B cell (primary cell): ENCODE data around the gene LTC4S. TPM values are rescaled to one million over a fixed set of nuclear protein-coding genes. Genes with fewer than 3 reads are reported as not detected.
A peak's percentile ranks its signal among the peaks of the same experiment; 100 is the strongest.

ENCODE experiments used
- ATAC-seq: fragments of 200-7000 bp; cut with Tn5 transposase; one replicate; pipeline ENCODE4 v1.10.0; 2021; ENCODE audit warnings: low read depth, mild to moderate bottlenecking, moderate number of reproducible peaks, moderate library complexity
- CTCF ChIA-PET: fragments of 350-600 bp; sonication (Branson Sonifier 250); formaldehyde crosslinking; loops from one replicate; lab custom pipeline; 2021; ENCODE audit warnings: antibody characterized with exemption, inconsistent platforms; lab: Charles Lee
- POLR2A ChIA-PET: fragments of 350-600 bp; sonication (Branson Sonifier 250); formaldehyde crosslinking; loops from one replicate; lab custom pipeline; 2021; ENCODE audit warnings: antibody characterized with exemption; lab: Charles Lee
- DNase-seq: peaks from one replicate; pipeline ENCODE4 v3.0.0; 2013
- H2AFZ ChIP-seq: 2 replicates; pipeline ENCODE4 v1.6.1; 2012; ENCODE audit warnings: mild to moderate bottlenecking, low read depth, low read length; ENCODE audit not compliant: insufficient read depth, poor library complexity, severe bottlenecking
- H3K27ac ChIP-seq, 2 donors: 1 replicate in 1 of 2; 2 replicates in 1 of 2; pipeline ENCODE4 v1.5.1; 2012 to 2013; ENCODE audit warnings: low read length in 2 of 2, mild to moderate bottlenecking in 2 of 2, moderate library complexity in 1 of 2
- H3K27me3 ChIP-seq, 4 experiments: fragments of 200-600 bp in 1 of 4; sonication (generic) in 1 of 4; replicated peaks in 1 of 4; 1 replicate in 2 of 4; 2 replicates in 2 of 4; pipeline versions ENCODE4 v1.6.1 to v1.7.0; 2013 to 2016; ENCODE audit warnings: low read length in 3 of 4, mild to moderate bottlenecking in 2 of 4, mixed read lengths in 1 of 4, moderate library complexity in 1 of 4; ENCODE audit not compliant: insufficient read depth in 4 of 4, control insufficient read depth in 3 of 4; ENCODE audit errors: control extremely low read depth in 1 of 4
- H3K36me3 ChIP-seq, 2 experiments: replicated peaks in 1 of 2; 1 replicate in 1 of 2; 2 replicates in 1 of 2; pipeline versions ENCODE4 v1.6.1 to v1.7.1; 2013; ENCODE audit warnings: low read length in 1 of 2; ENCODE audit not compliant: insufficient read depth in 2 of 2, control insufficient read depth in 1 of 2; ENCODE audit errors: control extremely low read depth in 1 of 2, extremely low read depth in 1 of 2
- H3K4me1 ChIP-seq, 2 donors: fragments of 200-600 bp in 1 of 2; sonication (generic) in 1 of 2; 1 replicate in 1 of 2; 2 replicates in 1 of 2; pipeline versions ENCODE4 v1.5.1 to v1.6.1; 2013 to 2017; ENCODE audit warnings: low read length in 2 of 2; ENCODE audit not compliant: control insufficient read depth in 2 of 2, insufficient read depth in 2 of 2
- H3K4me2 ChIP-seq: replicated peaks from 2 replicates; pipeline ENCODE3; 2012; ENCODE audit warnings: mild to moderate bottlenecking, low read depth, low read length; ENCODE audit not compliant: poor library complexity, severe bottlenecking
- H3K4me3 ChIP-seq, 5 experiments: fragments of 200-600 bp in 1 of 5; sonication (generic) in 1 of 5; 1 replicate in 3 of 5; 2 replicates in 2 of 5; pipeline versions ENCODE4 v1.5.1 to v1.7.0; 2011 to 2016; ENCODE audit warnings: low read length in 4 of 5, mild to moderate bottlenecking in 4 of 5, low read depth in 2 of 5, control low read depth in 1 of 5, moderate library complexity in 1 of 5; ENCODE audit not compliant: insufficient read depth in 1 of 5; ENCODE audit errors: control extremely low read depth in 1 of 5, extremely low read depth in 1 of 5
- H3K79me2 ChIP-seq: fragments of 200-600 bp; sonication (generic); one replicate; pipeline ENCODE4 v1.6.0; 2016; ENCODE audit warnings: low read length; ENCODE audit not compliant: control insufficient read depth, insufficient read depth
- H3K9ac ChIP-seq: fragments of 200-600 bp; sonication (generic); 2 replicates; pipeline ENCODE4 v1.6.1; 2017; ENCODE audit warnings: mild to moderate bottlenecking, low read length, moderate library complexity
- H3K9me3 ChIP-seq, 3 donors: one replicate each; pipeline versions ENCODE4 v1.6.1 to v1.7.1; 2013; ENCODE audit warnings: low read length in 2 of 3; ENCODE audit not compliant: control insufficient read depth in 2 of 3, insufficient read depth in 1 of 3; ENCODE audit errors: control extremely low read depth in 1 of 3
- H4K20me1 ChIP-seq: 2 replicates; pipeline ENCODE4 v1.6.0; 2012; ENCODE audit warnings: mild to moderate bottlenecking, low read length; ENCODE audit not compliant: insufficient read depth, control insufficient read depth, poor library complexity, severe bottlenecking
- H3K27ac Mint-ChIP-seq: one replicate; pipeline ENCODE4 v1.8.0; 2021; ENCODE audit warnings: mixed read lengths
- H3K27me3 Mint-ChIP-seq: one replicate; pipeline ENCODE4 v1.8.0; 2021; ENCODE audit warnings: mixed read lengths
- H3K4me1 Mint-ChIP-seq: one replicate; pipeline ENCODE4 v1.8.0; 2021; ENCODE audit warnings: mixed read lengths
- H3K4me3 Mint-ChIP-seq: one replicate; pipeline ENCODE4 v1.8.0; 2021; ENCODE audit warnings: mixed read lengths
- H3K9me3 Mint-ChIP-seq: one replicate; pipeline ENCODE4 v1.8.0; 2022; ENCODE audit warnings: mixed read lengths; ENCODE audit not compliant: insufficient read depth
- EZH2 ChIP-seq: IDR thresholded peaks from 2 replicates; pipeline ENCODE4 v1.6.1; 2012; ENCODE audit warnings: borderline replicate concordance, low read depth, mild to moderate bottlenecking, moderate library complexity, low read length; ENCODE audit not compliant: insufficient read depth, poor library complexity, severe bottlenecking
- WGBS: methylation state at CpG from one replicate; pipeline ENCODE4 v1.1.5; 2013; ENCODE audit warnings: missing lambda C conversion rate; ENCODE audit not compliant: insufficient coverage; 5-methylcytosine and 5-hydroxymethylcytosine counted together
- intact Hi-C: fragments of 100-400 bp; cut with micrococcal nuclease; formaldehyde crosslinking; loops from one replicate; pipeline ENCODE4 v1.10.0; 2022
- polyA plus RNA-seq: library from polyadenylated mRNA; depleted of rRNA; stranded (reverse); fragments of >200 nt; gene quantifications from 2 replicates; pipeline ENCODE4 v1.2.3, GENCODE V29; 2012
- total RNA-seq, 2 donors: library from RNA; stranded (reverse); fragments of 120-200 nt in 1 of 2; gene quantifications; 1 replicate in 1 of 2; 2 replicates in 1 of 2; pipeline versions ENCODE4 v1.2.3 to v1.2.4, GENCODE V29; 2013 to 2022
- TF ChIP-seq, protein P1 (sequence below): fragments of 200-600 bp; IDR thresholded peaks from one replicate; pipeline ENCODE4 v1.8.0; 2022; ENCODE audit warnings: antibody characterized with exemption, mild to moderate bottlenecking

The LTC4S gene
- total and polyA plus RNA-seq, 2 donors (not counting 1 experiment from before 2014, with no cell fraction given): 0.40 to 3.8 TPM

DNA sequence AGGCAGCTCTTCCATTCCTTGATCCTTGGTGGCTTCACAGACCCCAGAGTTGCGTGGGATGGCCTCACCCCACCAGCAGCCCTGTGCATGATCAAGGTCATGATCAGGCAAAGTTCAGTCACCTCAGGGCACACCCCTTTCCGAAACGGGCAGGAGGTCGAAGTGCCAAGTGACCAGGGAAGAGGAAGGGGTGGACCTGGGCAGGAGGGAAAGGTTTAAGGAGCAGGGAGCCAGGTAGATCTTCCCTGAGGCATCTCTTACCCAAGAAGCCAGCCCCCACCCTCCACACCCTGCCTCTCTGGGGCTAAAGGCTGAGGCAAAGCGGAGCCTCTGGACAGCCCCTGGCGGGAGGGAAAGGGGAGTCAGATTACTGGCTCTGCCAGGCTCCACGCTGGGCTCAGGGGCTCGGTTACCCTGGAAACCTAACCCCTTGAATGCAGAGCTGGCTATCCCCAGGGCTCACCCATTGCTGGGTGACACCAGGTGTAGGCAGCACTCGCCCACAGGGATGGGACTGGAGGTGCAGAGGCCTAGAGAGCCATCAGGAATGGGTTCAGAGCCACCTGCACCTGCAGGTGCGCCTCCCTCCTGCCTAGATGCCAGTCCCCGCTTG lies 9.3 kb downstream of the LTC4S start:
- no peak for ATAC-seq
- Mint-ChIP-seq H3K4me1 (peaks cover 30% of the 10 kb centered on the region), H3K27me3 (no peaks in the 10 kb centered on the region), H3K9me3 (no peaks in the 10 kb centered on the region), H3K4me3 (no peak overlapping the region), H3K27ac (no peak overlapping the region)
- Histone ChIP-seq H3K4me3 (no peak overlapping the region), H3K27me3 (no peaks in the 10 kb centered on the region), H3K9me3 (no peaks in the 10 kb centered on the region), H3K79me2 (peaks cover 39% of the 10 kb centered on the region), H3K4me1 (peaks cover 28 to 36% of the 10 kb centered on the region in 2 donors), H3K9ac (no peak overlapping the region), H4K20me1 (peaks cover 59% of the 10 kb centered on the region), H3K27ac (no peak overlapping the region), H3K4me2 (peak overlapping the region; percentile 94), H3K36me3 (peaks cover 0 to 29% of the 10 kb centered on the region in 2 experiments), H2AFZ (no peak overlapping the region)
- WGBS: 75% methylated on average over 8 of the region's 11 CpGs
- POLR2A ChIA-PET: interaction anchor here (0.5 to 1.6 kb wide), 5 partner anchors 8 to 168 kb away, joined by 3 to 21 read pairs (median 4); partner anchors contain the start of gene SQSTM1
- peak; percentile 19 for DNase-seq
- TF ChIP-seq, protein P1, sequence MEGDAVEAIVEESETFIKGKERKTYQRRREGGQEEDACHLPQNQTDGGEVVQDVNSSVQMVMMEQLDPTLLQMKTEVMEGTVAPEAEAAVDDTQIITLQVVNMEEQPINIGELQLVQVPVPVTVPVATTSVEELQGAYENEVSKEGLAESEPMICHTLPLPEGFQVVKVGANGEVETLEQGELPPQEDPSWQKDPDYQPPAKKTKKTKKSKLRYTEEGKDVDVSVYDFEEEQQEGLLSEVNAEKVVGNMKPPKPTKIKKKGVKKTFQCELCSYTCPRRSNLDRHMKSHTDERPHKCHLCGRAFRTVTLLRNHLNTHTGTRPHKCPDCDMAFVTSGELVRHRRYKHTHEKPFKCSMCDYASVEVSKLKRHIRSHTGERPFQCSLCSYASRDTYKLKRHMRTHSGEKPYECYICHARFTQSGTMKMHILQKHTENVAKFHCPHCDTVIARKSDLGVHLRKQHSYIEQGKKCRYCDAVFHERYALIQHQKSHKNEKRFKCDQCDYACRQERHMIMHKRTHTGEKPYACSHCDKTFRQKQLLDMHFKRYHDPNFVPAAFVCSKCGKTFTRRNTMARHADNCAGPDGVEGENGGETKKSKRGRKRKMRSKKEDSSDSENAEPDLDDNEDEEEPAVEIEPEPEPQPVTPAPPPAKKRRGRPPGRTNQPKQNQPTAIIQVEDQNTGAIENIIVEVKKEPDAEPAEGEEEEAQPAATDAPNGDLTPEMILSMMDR: no peak
- no peak for TF ChIP-seq EZH2
- CTCF ChIA-PET: interaction anchor here (0.7 to 2.6 kb wide), 15 partner anchors 11 to 289 kb away, joined by 3 to 35 read pairs (median 7); no protein-coding TSS in a partner anchor
- intact Hi-C loops: loop anchor here (1.0 to 5.0 kb wide), 5 partner anchors 34 to 269 kb away; partner anchors contain the start of genes RNF130 and TBC1D9B
